HG02798 (cell line): Measurements from ENCODE around the gene MC2R.

Experiments used
- ATAC-seq: cut with Tn5 transposase; IDR thresholded peaks from one replicate; pipeline ENCODE4 v1.9.1; 2021; ENCODE audit warnings: mild to moderate bottlenecking; ENCODE audit not compliant: unreplicated experiment, poor library complexity

Gene MC2R

DNA sequence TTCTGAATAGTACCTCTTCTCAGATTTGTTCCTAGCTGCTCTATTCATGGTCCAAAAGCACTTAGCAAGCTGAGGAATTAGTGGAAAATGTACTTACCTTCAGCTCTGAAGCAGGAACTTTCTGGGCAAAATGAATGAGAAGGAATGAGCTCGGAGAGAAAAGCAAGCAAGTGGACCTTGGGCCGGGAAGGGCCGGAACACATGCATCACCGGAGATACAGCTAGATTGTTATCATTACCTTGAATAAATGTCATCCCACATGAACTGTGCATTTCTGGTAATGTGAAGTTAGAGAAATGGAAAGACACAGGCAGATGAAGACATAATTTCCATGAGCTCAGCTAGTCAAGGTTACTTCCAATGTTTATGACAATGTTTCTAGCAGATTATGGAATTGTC lies at the start of gene MC2R:
Gene MC2R (minus strand): TSS at position 146 of the 400 bp plus-strand sequence. CDS start 30,018 bp downstream, outside the sequence.
- ATAC-seq, result no peak

DNA sequence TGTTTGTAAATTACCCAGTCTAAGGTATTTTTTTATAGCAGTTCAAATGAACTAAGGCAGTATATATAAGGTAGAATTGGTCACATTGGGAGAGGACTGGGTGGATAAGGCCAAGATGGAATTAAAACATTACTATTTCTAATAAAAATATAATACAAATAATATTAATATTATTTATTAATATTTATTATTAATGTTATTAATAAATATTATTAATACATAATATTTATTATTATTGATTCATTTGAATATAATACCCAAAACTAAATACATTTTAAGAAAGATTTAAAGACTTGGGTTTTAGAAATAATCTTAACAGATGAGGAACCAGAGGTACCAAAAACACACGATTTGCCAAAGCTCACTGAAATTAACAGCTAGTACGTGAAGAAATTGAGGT lies 30.5 kb upstream of the MC2R start:
- ATAC-seq, result no peak

DNA sequence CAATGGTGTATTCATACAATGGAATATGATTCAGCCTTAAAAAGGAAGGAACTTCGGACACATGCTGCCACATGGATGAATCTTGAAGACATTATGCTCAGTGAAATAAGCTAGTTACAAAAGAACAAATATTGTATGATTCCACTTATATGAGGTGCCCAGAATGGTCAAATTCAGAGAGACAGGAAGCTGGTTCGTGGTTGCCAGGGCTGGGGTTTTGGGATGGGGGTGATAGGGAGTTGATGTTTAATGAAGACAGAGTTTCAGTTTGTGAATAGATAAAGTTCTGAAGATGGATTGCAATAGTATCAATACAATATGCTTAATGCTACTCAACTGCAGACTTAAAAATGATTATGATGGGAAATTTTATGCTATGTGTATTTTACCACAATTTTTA lies 28.0 kb upstream of the MC2R start:
- no peak for ATAC-seq

DNA sequence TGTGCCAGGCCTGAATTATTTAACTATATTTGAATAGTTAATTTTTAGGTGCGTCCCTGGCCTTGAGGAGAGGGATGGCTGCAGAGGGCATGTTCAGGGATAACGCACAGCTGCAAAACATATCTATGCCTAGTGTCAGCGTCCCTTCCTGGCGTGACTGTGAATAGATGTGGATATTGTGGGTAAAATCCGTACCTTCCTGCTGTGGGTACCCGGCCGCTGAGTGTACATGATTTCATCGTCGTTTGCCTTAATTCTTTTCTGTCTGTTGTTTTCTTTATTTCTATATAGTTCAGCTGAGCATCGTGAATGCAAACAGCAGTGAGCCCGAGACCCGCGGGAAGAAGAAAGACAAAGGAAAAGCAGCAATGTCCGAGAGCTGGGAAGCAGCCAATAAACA lies 25.0 kb upstream of the MC2R start:
- no peak for ATAC-seq

DNA sequence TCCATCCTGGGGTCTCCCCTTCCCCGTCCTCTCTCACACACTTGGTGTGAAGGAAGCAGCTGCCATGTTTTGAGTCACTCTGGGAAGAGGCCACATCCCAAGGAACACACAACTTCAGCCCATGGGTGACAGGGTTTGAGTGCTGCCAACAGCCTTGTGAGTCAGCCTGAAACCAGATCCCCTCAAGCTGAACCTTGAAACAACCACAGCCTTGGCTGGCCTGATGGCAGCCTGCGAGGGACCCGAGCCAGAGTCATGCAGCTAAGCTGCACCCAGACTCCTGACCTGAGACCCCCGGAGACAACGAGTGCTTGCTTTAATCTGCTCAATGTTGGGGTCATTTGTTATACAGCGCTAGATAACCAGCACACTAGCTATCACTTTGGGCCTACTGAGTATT lies 19.3 kb upstream of the MC2R start:
- no peak for ATAC-seq

DNA sequence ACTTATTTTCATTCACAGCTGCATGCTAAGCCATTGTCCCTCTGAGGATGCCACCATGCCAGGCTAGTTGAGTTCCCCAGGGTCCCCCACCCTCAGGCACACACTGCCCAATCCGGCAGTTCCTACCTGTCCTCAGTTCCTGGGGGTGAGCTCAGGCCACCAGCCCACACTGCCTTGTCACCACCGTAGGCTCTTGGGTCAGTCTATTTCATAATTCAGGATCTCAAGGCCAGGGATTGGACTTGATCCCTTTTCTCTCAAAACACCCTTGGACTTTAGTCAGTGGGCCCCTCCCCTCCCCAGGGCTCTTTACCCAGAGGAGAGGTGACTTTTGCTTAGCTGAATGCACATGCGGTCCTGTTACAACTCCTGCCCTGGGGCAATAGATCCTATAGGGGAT lies 18.7 kb upstream of the MC2R start:
- ATAC-seq, result no peak

DNA sequence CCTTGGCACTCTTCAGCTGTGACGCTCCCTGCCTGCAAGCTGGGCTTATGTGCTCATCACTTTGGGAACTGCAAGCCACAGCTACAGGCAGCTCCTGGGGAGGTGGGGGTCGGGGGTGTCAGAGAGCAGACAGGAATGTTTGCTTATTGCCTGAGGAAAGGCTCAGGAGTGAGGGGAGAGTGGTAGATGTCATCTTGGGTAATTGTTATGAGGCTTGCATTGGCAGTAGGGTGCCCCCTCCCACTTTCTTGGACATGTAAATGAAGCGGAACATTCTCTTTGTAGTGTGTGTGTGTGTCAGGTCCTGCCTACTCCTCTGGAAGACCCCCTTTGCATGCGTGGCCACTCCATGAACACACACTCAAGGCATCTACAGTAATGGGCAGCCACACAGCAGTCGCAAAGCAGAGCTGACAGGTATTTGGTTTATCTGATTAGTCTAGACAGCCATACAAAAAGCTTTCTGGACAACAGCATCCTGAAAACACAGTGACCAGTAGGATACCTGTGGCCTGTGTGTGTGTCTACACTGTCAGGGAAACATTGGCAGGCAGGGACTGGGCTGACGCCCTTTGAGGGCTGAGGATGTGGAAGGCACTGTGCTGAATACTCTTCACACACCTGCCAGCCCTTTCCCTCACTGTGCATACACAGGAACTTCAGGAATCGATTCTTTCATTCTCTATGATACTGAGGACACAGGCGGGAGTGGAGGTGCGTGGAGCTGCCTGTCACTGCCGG lies 17.1 kb upstream of the MC2R start:
- no peak for ATAC-seq

DNA sequence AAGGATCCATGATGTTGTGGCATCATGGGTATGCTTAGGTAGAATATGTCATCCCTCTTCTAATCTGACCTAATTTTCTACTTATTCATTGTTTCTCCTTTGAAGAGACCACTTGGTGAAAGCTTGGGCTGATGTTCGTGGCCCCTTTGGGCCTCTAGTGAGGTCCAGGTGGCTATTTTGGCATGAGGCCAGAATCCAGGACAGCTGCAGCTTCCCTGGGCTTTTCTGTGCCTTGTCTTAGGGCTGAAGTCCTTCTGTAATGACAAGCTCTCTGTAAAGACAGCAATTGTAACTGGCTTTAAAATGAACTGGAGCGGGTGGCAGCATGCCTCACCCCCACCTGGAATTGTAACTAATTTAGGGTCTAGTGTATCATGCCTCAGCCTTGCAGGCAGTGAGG lies 15.6 kb upstream of the MC2R start:
- ATAC-seq, result no peak

DNA sequence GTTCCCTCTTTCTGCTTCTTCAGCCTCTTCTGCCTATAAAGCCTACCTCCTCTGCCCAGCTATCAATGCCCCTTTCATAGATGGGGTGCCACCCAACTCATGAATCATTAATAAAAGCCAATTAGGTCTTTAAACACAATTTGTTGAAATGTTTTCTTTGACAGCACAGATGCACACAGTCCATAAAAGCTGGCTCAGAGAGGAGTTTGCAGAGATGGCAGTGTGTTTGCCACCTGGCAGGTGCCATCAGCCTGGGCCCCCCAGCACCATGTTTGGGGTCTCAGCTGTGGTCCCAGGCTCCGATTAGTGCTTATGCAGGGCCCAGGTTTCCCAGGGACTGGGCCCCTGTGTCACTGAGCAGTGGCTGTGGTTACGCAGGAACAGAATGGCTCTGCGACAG lies 7.9 kb upstream of the MC2R start:
- no peak for ATAC-seq

DNA sequence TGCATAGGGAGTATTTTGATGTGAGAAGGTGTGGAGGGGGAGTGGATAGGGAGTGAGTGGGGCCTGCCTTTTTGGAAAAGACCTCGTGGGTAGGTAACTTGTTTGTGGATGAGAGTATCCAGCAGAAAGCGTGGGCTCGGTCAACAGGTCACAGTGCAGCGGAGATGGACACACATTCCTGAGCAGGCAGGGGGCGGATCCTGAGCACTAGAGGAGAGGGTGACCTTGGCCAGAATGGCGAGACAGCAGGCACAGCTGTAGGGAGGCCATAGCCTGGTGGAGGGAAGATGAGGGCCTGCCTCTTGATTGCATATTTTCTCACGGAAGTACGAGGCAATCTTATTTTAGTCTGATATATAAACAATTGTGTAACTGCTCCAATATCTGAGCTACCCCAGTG lies 3.6 kb upstream of the MC2R start:
- no peak for ATAC-seq

DNA sequence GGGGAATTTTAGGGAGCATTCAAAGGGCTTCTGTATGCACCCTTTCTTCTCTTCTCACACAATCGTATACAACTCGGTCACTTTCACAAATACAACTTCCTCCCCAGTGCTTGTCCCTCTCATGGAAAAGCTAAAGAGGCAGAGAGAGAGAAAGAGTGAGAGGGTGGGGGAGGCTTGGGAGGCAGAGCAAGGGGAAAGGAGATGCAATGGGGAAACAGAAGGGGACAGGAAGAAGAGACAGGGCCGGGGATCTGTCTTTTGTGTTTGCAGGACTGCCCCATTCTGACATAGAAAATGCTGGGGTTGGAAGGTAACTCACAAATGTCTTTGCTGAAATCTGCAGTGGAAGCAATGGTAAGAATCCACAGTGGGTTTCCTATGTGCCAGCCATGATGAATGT lies 2.1 kb upstream of the MC2R start:
- ATAC-seq, result no peak

DNA sequence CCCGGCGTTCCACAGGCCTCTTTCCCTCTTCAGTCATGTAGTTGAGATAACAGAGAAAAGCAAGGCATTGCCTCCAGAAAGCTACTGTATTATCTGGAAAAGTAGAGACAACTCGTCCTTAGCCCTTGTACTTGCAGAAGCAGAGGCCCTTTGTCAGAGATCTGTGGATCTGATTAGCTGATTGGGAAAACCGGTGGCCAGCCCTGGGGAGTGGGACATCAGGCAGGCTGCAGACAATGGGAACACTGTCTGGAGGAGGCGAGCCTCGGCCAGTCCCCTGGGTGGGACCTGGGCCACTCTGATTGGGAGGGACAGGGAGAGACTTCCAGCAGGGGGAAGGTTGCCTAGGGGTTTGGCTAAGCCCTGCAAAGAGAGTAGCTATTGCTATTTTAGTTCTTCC lies 1.2 kb upstream of the MC2R start:
- ATAC-seq, result no peak

DNA sequence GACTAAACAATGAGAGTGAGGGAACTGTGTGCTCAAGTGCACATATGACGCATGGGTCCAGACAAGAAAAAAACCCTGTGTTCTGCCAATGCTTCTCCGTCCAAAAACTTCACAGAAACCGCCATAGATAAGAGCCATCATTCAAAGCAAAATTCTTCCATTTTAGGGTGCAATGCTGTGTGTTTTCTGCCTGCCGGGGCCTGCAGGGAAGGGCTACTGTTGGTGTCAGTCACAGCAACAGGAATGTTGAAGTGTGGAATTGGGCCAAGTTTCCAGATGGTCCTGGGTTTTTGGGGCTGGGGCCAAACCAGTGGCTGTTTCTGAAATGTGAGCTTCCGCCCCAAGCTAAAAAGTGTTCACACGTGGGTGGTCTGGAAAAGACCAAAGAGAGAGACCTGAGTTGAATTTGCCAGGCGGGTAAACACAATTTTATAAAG lies 677 bp upstream of the MC2R start:
- ATAC-seq, result no peak

DNA sequence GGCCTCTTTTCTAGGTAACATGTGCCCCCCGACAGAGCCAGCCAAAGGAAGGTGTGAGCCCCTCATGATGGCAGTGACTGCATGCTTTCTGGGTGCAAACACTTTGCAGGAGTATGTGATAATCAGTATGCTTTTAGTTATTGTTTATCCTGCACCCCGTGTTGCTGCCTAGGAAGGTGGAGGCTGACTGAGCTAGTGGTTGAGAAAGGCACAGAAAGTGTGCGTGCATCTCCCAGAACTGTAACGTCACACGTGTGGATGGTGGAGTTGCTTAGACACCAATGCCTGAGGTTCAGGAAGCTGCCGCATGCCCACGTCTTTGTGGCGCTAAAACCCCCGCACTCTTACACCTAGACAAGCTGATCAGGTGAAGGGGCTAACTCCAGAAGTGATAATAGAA lies 580 bp downstream of the MC2R start:
- no peak for ATAC-seq

DNA sequence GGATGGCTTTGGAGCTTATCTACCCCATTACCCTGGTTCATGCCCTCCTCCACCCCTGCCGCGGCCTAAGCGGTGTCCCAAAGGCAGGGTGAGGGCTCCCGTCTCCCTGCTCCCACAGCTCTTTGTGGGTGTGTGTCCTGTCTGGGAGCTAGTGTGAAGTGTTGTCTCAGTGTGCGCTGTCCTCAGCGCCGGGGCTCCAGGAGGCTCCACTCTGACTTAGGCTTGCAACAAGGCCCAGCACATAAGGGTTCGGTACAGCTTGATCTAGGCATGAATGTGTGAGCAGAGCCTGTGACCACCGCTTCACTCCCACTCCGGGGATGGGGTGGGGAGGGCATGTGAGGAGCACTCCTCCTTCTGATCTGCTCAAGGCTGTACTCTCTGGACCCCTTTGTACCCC lies 1.2 kb downstream of the MC2R start:
- no peak for ATAC-seq

DNA sequence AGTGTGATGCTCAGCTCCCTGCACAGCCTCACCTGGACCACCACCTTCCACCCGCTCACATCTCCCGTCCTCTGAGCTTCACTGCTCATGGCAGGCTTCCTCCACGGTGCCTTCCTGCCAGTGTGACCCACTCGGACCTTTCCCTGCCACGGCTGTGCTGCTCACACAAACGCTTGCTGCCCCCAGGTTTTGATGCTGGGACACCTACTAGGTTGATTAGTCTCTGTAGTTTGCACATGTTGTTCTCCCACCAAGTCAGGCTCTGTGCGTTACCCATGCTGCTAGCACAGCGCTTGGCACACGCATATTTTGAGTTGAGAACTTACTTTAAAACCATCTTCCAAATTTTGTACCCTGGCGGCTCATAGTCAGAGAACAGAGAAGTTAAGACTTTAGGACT lies 2.1 kb downstream of the MC2R start:
- ATAC-seq, result no peak

DNA sequence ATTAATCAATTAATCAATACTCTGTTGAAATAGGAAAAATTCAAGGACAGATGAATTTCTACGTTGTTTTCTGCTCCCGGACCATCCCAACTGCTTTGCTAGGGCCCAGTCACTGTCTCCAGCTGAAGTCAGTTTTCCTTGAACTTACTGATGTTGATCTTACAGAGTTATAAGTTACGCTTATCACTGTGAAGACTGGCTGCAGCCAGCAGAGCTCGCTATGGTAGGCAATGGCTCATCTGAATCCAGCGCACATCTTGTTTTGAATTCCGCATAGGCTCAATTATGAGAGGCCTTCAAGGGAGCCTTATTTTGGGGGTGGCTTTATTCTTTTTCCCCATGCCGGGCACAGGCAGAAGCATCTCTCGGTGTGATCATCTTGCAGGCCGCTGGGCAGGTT lies 2.7 kb downstream of the MC2R start:
- no peak for ATAC-seq

DNA sequence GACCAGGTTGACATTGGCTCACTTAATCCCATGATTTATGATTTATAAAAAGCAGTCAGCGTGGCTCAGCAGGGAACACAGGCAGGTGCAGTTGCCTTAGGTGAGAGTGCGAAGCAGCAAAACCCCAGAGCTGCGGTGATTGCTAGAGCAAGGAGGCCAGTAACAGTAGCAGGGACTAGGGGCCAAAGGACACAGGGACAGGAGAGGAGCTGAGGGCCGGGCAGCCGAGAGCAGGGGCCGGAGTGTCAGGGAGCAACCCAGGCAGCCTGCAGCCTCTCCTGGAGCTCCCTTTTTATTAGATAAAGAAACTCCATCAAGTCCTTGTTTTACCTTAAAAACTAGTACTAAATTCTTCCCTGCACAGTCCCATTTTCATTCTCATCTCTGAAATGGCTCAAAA lies 4.3 kb downstream of the MC2R start:
- ATAC-seq, result no peak

DNA sequence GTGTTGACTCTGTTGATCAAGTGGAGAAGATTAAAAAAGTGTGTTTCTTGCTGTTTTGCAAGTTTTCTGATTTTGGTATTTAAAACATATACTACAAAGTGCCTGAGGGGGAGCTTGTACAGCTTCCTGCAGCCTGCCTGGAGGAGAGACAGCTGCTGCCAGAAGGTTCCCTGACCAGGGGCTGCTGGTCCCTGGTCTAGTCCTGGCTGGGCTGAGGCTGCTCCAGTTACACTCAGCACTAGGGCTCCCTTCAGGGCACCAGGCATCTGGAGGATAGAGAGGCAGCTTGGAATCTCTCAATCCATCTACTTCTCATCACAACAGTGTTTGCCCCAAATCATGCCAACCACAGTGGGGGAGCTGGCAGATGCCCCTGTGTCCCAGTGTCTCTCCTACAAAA lies 4.8 kb downstream of the MC2R start:
- no peak for ATAC-seq

DNA sequence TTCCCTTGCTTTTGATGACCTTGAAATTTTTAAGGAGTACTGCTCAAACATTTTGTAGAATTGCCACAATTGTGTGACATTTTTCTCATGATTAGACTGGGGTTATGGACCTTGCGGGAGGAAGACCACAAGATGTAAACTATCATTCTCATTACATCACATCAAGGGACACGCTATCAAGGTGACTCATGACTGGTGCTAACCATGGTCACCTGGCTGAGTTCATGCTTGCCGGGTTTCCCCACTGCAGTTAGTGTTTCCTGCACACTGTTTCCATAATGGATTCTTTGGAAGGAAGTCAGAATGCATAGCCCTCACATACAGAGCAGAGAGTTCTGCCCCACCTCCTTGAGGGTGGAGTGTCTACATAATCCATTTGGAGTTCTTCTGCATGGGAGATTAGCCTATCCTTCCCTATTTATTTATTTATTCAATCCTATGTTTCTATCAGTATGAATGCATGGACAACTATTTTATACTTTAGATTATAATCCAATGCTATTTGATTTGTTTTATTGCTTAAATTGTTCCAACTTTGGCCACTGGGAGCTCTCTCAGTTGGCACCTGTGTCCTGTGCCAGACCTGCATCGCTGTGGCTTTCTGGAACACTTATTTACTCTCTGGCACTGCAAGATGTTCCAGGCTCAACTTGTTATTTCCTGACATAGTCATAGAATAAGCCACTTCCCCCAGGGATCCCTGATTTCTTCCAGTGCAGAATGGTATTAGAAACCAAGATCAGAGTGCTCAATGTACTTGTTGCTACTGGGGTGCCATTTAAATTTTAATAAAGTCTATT lies 6.0 kb downstream of the MC2R start:
- no peak for ATAC-seq

DNA sequence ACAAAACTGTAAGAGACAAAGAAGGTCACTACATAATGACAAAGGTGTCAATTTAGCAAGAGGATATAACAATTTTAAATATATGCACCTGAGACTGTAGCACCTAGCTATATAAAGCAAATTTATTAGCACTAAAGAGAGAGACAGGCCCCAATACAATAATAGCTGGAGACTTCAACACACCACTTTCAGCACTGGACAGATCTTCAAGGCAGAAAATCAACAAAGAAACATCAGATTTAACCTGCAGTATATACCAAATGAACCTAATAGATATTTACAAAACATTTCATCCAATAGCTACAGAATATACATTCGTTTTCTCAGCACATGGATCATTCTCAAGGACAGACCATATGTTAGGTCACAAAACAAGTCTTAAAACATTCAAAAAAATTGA lies 14.7 kb downstream of the MC2R start:
- ATAC-seq, result no peak

DNA sequence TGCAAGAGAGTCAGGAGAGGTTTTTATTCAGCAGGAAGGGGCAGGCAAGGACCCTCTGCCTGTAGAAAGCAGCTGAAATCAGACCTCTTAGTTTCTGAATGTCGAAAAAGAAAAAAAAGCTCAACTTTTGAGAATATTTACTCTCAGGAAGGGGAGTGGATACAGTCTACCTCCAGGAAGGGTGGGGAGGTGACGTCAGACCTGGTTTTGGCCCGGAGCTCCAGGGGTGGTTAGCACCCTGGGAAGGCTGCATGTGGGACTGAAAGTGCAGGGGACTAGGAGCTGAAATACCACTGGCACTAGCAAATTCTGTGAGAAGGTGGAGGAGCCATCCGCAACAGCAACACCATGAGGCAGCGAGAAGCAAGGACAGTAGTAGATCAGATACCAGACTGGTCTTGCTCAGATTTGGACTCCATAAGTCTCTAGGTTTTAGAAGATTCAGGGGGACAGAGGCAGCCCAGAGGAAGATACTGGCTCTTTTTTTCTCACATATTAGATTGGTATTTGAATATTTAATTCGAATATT lies 19.8 kb downstream of the MC2R start:
- no peak for ATAC-seq
